GM19238 (cell line): ENCODE data around the gene PIP5K1A.
"Not testable (repeated sequence)": the region's sequence is repeated elsewhere in the genome, so short reads cannot be mapped to it uniquely, and the experiment has no call there.

ENCODE experiments used
- DNase-seq: peaks from one replicate; pipeline ENCODE4 v3.0.0; 2011; ENCODE audit warnings: low spot score; ENCODE audit not compliant: insufficient read length

The PIP5K1A gene

GRCh38 chr1:151198254-151199127, at the start of gene PIP5K1A:
Gene PIP5K1A, plus strand, starts transcription at chr1:151198552. Its CDS starts 445 bp downstream, at chr1:151198997.
- peak; percentile 98 for DNase-seq

GRCh38 chr1:151156515-151156819, 41.9 kb upstream of the PIP5K1A start, which contains the start of gene TNFAIP8L2:
Gene TNFAIP8L2, plus strand, starts transcription at chr1:151156649. Its CDS starts 2,049 bp downstream, at chr1:151158698.
- DNase-seq = peak; percentile 52

DNA sequence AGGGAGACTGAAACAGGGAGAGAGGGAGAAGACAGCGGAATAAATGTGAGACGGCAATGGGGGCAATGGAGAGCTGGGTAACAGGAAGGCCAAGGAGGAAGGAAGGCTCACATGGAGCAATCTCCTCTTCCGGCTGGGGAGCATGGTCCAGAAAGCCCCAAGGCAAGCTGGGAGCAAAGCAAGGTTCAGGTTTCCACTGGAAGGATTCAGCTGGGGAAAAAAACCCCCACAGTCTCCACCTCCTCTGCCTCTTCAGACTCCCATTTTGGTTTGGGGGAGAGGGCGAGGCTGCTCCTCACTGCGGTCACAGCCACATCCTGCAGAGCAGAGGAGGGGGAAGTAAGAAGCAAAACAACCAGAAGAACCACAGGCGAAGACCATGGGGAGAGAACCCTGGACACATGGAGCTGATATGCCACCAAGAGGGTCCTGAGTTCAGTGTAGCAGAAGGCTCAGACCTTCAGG, 41.3 kb upstream of the PIP5K1A start:
- no peak for DNase-seq

DNA sequence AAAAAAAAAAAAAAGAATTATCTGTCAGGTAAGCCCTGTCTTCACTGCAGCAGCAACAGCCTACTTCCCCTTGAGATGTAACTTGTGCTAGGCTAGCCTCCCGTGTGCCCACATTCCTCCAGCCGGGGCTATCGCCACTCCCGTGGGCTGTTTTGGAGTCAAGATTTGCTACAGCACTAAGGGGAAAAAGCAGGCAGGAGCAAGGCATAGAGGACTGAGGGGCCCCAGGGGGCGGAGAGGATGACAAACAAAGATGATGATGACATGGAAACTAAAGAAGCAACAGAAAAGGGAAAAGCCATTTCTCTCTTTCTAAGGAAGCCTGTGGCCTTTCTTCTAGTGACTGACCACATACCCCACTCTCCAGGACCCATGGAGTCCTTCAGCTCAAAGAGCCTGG, 40.0 kb upstream of the PIP5K1A start:
- no peak for DNase-seq

GRCh38 chr1:151158751-151159251, 39.6 kb upstream of the PIP5K1A start:
- no peak for DNase-seq

DNA sequence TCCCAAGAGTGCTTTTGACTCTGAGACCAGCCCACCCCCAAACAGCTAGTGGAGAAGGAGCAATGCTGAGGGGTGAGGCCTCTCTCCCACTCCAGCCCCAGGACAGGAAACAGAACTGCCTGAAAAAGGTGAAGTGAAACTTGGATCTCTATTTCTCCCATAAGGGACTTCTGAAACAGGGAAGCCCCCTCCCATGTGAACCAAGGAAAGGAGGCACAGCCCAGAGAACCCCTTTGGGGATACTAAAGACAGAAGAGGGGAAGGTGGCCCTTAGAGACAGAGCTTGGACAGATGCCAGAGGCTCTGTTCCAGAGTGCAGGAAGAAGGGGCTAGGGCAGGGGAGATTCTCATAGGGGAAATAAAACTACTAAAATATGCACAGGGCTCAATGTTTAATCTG, 39.0 kb upstream of the PIP5K1A start:
- no peak for DNase-seq

DNA sequence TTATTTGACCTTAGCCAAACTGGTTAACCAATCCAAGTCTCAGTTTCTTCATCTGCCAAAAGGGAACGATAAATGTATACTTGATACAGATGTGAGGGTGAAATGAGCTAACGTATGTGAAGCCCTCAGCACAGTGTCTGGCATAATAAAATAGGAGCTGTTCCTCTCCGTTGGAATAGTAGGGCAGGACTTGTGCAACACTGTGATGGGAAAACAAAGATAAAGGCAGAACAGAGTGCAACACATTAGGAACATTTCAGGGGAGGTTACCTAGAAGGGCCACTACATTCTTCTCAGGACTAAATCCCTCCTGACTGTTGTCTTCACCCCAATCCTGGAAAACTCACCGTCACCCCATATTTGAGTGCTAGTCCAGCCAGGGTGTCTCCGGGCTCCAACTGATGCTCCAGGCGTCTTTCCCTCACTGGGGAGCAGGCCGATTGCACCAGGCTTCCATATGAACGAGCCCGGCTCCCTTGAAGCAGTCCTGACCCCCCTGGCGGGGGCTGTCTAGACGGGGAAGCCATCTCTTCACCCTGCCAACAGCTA, 33.5 kb upstream of the PIP5K1A start:
- DNase-seq = no peak

DNA sequence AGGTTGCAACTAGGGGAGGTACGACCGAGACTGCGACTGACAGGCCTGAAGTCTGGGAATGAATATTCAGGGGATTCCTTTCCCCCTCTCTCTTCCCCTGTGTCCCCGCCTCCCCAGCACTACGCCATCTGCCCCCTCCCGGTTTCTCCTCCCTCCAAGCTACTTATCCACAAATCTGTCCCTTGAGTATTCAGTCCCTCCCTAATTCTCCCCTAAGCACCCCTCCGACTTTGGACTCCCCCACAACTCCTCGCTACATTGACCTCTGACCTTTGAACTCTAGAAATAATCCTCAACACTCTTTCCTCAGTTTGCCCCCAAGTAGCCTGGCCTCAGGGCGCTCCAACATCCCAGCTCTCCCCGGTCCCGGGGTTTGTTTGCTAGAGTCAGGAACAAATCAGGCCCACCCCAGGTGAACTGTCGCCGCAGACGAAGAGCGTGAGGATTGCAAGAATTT, 33.0 kb upstream of the PIP5K1A start:
- DNase-seq = no peak

DNA sequence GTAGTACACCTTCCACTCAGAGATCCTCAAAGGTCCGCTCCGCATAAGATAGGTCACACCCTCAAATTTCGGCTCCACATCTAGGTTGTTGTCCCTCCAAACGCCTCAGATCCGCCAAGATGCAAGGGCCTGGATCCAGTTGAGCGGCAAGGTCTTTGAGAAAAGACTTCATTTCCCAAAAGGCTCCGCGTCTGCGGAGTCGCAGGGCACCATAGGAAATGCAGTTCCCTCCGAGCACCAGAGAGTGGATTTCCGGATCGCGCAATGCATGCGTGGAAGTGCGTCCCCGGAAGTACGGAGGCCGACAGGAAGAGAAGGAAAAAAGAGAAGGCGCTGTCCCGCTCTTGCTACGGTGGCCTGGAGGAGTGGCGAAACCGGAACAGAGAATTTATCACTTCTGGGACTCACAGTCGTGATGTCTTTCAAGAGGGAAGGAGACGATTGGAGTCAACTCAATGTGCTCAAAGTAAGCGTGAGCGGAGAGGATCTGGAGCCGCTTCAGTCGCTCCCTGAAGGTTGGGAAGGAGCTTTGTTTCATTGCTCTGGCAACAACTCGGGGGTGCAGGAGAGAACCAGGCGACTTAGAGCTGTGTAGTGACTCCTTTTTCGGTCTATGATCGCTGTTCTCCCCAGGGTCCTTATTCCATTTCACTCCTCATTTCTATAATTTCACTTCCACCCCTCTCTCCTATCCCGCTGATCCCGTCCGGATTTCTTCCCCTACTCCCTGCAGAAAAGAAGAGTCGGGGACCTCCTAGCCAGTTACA, 32.4 kb upstream of the PIP5K1A start, which contains the start of the genes LYSMD1 and SCNM1:
Gene LYSMD1, minus strand, starts transcription at position 165 of the 767 bp plus-strand sequence. CDS start 644 bp downstream, outside the sequence.
Gene SCNM1, plus strand, starts transcription at position 407 of the 767 bp plus-strand sequence. Its CDS starts 9 bp downstream, at position 416.
- DNase-seq = peak; percentile 91

DNA sequence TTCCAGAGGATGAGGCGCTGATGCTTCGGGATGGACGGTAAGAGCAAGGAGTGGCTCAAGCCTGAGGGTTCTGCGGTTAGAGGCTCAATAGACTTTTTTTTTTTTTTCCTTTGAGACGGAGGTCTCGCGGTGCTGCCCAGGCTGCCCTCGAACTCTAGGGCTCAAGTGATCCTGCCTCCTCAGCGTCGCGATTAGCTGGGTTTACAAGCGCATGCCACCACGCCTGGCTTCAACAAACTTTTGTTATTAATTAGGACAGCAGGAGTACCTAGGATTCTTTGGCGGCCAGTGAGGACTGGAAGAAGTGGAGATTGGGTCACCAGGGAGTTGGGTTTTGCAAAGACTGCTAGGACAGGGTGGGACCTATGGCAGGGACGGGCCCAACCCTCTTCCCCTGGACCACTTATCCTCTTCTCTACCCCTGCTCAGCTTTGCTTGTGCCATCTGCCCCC, 31.8 kb upstream of the PIP5K1A start:
- DNase-seq = no peak

DNA sequence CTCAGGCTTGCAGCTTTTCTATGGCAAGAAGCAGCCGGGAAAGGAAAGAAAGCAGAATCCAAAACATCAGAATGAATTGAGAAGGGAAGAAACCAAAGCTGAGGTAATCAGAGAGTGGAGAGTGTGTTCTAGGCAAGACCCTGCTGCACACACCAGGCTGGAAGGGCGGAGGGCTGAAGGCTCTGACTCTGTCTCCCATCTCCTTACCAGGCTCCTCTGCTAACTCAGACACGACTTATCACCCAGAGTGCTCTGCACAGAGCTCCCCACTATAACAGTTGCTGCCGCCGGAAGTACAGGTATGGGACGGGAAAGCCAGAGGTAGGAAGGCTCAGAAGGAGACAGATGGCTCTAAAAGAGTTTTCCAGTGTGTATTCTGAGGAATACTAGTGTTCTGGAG, 31.2 kb upstream of the PIP5K1A start:
- DNase-seq = no peak

- no peak for DNase-seq
These were observed 27.2 kb upstream of the PIP5K1A start for GRCh38 chr1:151171190-151171589.

- no peak for DNase-seq
These were observed 23.2 kb upstream of the PIP5K1A start for GRCh38 chr1:151175041-151175741.

GRCh38 chr1:151175863-151176262, 22.5 kb upstream of the PIP5K1A start, which contains the start of gene TMOD4:
Gene TMOD4, minus strand, starts transcription at chr1:151175981. Its CDS starts 1,106 bp downstream, at chr1:151174875.
- DNase-seq = no peak

GRCh38 chr1:151176514-151177045, 21.8 kb upstream of the PIP5K1A start:
- DNase-seq = no peak

DNA sequence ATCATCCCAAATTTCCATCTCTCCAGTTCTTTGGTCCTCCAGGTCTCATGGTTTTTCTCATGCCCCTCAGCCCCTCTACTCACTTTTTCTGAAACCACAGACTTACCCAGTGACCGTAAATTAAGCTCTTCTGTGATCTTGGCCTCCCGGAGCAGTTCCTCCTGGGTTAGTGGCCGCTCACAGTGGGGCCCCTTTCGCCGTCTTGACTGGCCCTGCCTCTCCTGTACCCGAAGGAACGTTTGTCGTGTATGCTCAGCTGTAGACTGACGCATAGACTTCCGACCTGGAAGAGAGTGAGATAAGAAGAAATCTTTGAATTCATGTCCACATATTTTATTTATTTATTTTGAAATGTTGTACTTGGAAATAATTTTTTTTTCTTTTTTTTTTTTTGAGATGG, 14.1 kb upstream of the PIP5K1A start:
- no peak for DNase-seq

GRCh38 chr1:151187205-151187604, 11.1 kb upstream of the PIP5K1A start:
- DNase-seq = no peak

- DNase-seq = not testable (repeated sequence)
These were observed 9.7 kb upstream of the PIP5K1A start for GRCh38 chr1:151188667-151189066.

DNA sequence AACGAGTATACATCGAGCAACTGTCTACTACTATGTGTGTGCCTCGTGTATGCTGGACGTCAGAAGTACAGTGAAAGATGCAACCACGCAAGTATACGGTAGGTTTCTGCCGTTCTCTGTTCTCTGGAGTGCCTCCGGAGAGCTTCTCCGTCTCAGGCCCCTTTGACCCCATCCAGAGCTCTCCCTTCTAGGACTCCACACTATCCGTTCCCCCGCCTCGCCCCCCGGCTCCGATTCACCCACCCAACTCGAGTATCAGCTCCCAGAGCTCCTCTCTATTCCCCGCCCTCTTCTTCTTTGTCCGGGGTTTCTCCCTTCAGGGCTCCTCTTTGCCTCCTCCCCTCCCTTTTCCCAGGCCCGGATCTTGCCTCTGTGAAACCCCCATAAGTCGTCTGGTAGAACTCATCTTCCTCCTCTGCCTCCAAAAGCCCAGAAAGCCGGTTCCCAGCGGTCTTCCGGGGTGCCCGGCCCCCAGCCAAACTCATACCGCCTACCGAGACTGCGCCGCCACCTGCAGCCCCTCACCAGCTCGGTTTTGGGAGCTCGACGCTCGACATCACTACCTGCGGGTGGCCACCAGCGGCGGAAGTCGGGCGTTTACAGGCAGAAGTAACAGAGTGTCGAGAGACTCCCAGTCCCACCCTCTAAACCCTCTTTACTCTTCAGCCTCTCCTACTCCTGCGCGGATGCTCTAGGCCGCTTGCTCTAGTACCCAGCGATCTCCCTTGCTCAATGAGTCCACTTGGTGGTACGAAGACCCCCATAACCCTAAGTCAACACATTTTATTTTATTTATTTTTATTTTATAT, 8.5 kb upstream of the PIP5K1A start, which contains the start of gene VPS72:
Gene VPS72, minus strand, starts transcription at position 561 of the 809 bp plus-strand sequence. Its CDS starts 76 bp downstream, at position 485.
- peak; percentile 90 for DNase-seq
